ENCODE data around the gene NEK1.
"Not testable (repeated sequence)": the region's sequence is repeated elsewhere in the genome, so short reads cannot be mapped to it uniquely, and the experiment has no call there.

The NEK1 gene

DNA sequence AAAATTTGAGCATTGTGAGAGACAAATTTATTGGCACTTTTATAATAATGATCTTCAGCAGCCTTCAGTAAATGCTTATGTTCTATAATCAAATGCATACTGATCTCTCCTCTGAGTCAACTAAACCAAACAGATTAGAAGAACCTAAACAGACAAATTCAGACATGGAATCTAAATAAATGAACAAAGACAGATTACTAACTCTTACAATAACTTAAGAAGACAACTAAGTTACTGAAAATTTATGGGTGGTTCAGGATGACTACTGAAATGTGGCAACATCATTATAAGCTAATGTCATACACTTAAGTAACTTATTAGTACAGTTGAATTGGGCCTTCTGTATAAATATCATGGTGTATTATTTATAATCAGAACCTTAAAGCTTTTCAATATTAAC is 127.3 kb downstream of the NEK1 start:
- DNase-seq (ENCODE audit: insufficient read length, low spot score) (no peak), FAIRE-seq (no peak)
- TF ChIP-seq SPI1 (IDR thresholded peaks at IDR 0.05; ENCODE audit: low read depth, low read length), result no peak
- no peak for TF ChIP-seq POU2F2 (IDR thresholded peaks at IDR 0.05; ENCODE audit: low read depth, low read length)
- no peak for TF ChIP-seq POLR2A (IDR thresholded peaks at IDR 0.05; ENCODE audit: low read depth, low read length)
- TF ChIP-seq PAX5 (IDR thresholded peaks at IDR 0.05; ENCODE audit: insufficient read depth, low read length, severe bottlenecking), result no peak
- TF ChIP-seq POLR2AphosphoS5 (IDR thresholded peaks at IDR 0.05; ENCODE audit: low read depth, low read length), result no peak
- TF ChIP-seq TAF1 (IDR thresholded peaks at IDR 0.05; ENCODE audit: low read depth, low read length), result no peak

DNA sequence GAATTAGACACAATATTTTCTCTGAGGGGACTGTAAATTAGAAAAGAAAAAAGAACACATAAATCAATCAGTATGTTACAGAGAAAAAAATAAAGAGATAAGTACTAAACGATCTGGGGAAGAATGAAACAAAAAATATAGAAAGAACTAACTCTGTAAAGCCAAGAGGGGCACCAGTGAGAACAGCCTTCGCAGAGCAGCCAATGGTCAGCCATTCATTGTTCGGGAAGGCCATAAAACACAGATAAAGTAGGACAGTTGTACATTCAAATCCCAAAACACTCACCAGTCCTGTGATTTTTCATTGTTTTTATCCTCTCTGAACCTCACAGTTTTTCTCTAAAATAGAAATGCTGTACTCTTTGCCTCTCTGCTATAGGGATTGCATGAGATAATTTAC is 127.9 kb downstream of the NEK1 start:
- TF ChIP-seq POU2F2 (IDR thresholded peaks at IDR 0.05; ENCODE audit: low read depth, low read length) (no peak), POLR2A (IDR thresholded peaks at IDR 0.05; ENCODE audit: low read depth, low read length) (no peak), TAF1 (IDR thresholded peaks at IDR 0.05; ENCODE audit: low read depth, low read length) (no peak), PAX5 (IDR thresholded peaks at IDR 0.05; ENCODE audit: insufficient read depth, low read length, severe bottlenecking) (no peak), SPI1 (IDR thresholded peaks at IDR 0.05; ENCODE audit: low read depth, low read length) (no peak), POLR2AphosphoS5 (IDR thresholded peaks at IDR 0.05; ENCODE audit: low read depth, low read length) (no peak)
- DNase-seq (ENCODE audit: insufficient read length, low spot score) (no peak), FAIRE-seq (no peak)

DNA sequence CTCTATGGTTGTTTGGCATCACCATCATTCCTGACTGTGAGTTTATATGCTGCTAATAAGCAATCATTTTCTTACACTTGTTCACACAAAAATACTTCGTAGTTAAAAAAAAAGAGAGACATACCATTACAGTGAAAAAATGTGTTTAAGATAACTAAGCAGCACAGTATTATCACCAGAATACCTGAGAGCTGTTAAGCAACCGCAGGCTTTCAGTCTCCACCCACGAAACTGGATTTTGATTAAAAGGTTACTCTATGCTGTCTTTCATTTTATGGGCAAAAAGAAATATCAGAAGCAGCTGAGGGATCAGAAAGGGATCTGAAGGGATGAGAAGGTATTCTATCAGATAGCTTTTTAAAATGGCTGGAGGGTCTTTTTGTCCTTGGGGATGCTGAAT is 148.3 kb downstream of the NEK1 start:
- FAIRE-seq (no peak), DNase-seq (ENCODE audit: insufficient read length, low spot score) (no peak)
- TF ChIP-seq SPI1 (IDR thresholded peaks at IDR 0.05; ENCODE audit: low read depth, low read length), result no peak
- TF ChIP-seq POLR2A (IDR thresholded peaks at IDR 0.05; ENCODE audit: low read depth, low read length), result no peak
- no peak for TF ChIP-seq TAF1 (IDR thresholded peaks at IDR 0.05; ENCODE audit: low read depth, low read length)
- no peak for TF ChIP-seq POU2F2 (IDR thresholded peaks at IDR 0.05; ENCODE audit: low read depth, low read length)
- no peak for TF ChIP-seq PAX5 (IDR thresholded peaks at IDR 0.05; ENCODE audit: insufficient read depth, low read length, severe bottlenecking)
- TF ChIP-seq POLR2AphosphoS5 (IDR thresholded peaks at IDR 0.05; ENCODE audit: low read depth, low read length), result no peak

DNA sequence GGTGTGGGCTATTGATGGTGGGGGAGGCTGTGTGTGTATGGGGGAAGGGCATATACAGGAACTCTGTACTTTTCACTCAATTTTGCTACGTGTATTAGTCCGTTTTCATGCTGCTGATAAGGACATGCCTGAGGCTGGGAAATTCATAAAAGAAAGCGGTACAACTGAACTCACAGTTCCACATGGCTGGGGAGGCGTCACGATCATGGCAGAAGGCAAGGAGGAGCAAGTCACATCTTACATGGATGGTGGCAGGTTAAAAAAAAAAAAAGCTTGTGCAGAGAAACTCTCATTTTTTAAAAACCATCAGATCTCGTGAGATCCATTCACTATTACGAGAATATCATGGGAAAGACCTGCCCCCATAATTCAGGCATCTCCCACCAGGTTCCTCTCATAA is 152.3 kb downstream of the NEK1 start:
- TF ChIP-seq POLR2AphosphoS5 (IDR thresholded peaks at IDR 0.05; ENCODE audit: low read depth, low read length) (no peak), SPI1 (IDR thresholded peaks at IDR 0.05; ENCODE audit: low read depth, low read length) (no peak), POU2F2 (IDR thresholded peaks at IDR 0.05; ENCODE audit: low read depth, low read length) (no peak), PAX5 (IDR thresholded peaks at IDR 0.05; ENCODE audit: insufficient read depth, low read length, severe bottlenecking) (no peak), POLR2A (IDR thresholded peaks at IDR 0.05; ENCODE audit: low read depth, low read length) (no peak), TAF1 (IDR thresholded peaks at IDR 0.05; ENCODE audit: low read depth, low read length) (no peak)
- FAIRE-seq, result no peak
- no peak for DNase-seq (ENCODE audit: insufficient read length, low spot score)

DNA sequence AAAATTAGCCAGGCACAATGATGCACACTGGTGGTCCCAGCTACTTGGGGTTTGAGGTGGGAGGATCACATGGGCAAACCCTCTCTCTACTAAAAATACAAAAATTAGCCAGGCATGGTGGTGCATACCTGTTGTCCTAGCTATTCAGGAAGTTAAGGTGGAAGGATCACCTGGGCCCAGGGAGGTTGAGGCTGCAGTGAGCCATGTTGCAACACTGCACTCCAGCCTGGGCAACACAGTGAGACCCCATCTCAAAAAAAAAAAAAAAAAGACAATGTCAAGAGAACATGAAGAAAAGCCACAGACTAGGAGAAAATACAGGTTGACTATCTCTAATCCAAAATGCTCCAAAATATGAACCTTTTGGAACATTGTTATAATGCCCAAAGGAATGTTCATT is 153.8 kb downstream of the NEK1 start:
- no peak for FAIRE-seq
- TF ChIP-seq SPI1 (IDR thresholded peaks at IDR 0.05; ENCODE audit: low read depth, low read length), result no peak
- no peak for TF ChIP-seq TAF1 (IDR thresholded peaks at IDR 0.05; ENCODE audit: low read depth, low read length)
- TF ChIP-seq POU2F2 (IDR thresholded peaks at IDR 0.05; ENCODE audit: low read depth, low read length), result no peak
- TF ChIP-seq POLR2A (IDR thresholded peaks at IDR 0.05; ENCODE audit: low read depth, low read length), result no peak
- TF ChIP-seq PAX5 (IDR thresholded peaks at IDR 0.05; ENCODE audit: insufficient read depth, low read length, severe bottlenecking), result no peak
- TF ChIP-seq POLR2AphosphoS5 (IDR thresholded peaks at IDR 0.05; ENCODE audit: low read depth, low read length), result no peak
- DNase-seq (ENCODE audit: insufficient read length, low spot score), result no peak

DNA sequence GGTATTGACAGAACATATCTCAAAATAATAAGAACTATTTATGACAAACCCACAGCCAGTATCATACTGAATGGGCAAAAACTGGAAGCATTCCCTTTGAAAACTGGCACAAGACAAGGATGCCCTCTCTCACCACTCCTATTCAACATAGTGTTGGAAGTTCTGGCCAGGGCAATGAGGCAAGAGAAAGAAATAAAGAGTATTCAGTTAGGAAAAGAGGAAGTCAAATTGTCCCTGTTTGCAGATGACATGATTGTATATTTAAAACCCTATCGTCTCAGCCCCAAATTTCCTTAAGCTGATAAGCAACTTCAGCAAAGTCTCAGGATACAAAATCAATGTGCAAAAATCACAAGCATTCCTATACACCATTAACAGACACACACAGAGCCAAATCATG is 159.7 kb downstream of the NEK1 start:
- not testable (repeated sequence) for FAIRE-seq; DNase-seq (ENCODE audit: insufficient read length, low spot score)

DNA sequence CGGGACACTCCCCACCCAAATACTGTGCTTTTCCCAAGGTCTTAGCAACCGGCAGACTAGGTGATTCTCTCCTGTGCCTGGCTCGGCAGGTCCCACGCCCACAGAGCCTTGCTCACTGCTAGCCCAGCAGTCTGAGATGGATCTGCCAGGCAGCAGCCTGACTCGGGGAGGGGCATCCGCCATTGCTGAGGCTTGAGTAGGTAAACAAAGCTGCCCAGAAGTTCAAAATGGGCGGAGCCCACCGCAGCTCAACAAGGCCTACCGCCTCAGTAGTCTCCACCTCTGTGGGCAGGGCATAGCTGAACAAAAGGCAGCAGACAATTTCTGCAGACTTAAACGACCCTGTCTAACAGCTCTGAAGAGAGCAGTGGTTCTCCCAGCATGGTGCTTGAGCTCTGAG is 163.4 kb downstream of the NEK1 start:
- FAIRE-seq; DNase-seq (ENCODE audit: insufficient read length, low spot score): not testable (repeated sequence)

DNA sequence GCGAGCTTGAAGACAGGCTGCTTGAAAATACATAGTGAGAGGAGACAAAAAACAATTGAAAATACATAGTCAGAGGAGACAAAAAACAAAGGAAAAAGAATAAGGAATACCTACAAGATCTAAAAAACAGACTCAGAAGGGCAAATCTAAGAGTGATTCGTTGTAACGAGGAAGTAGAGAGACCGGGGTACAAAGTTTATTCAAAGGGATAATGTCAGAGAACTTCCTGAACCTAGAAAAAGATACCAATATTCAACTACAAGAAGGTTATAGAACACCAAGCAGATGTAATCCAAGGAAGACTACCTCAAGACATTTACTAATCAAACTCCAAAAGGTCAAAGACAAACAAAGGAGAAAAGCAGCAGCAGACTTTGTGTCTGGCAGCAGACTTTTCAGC is 165.6 kb downstream of the NEK1 start:
- FAIRE-seq, result no peak
- TF ChIP-seq SPI1 (IDR thresholded peaks at IDR 0.05; ENCODE audit: low read depth, low read length) (no peak), PAX5 (IDR thresholded peaks at IDR 0.05; ENCODE audit: insufficient read depth, low read length, severe bottlenecking) (no peak), POLR2AphosphoS5 (IDR thresholded peaks at IDR 0.05; ENCODE audit: low read depth, low read length) (no peak), TAF1 (IDR thresholded peaks at IDR 0.05; ENCODE audit: low read depth, low read length) (no peak), POLR2A (IDR thresholded peaks at IDR 0.05; ENCODE audit: low read depth, low read length) (no peak), POU2F2 (IDR thresholded peaks at IDR 0.05; ENCODE audit: low read depth, low read length) (no peak)
- DNase-seq (ENCODE audit: insufficient read length, low spot score), result no peak

DNA sequence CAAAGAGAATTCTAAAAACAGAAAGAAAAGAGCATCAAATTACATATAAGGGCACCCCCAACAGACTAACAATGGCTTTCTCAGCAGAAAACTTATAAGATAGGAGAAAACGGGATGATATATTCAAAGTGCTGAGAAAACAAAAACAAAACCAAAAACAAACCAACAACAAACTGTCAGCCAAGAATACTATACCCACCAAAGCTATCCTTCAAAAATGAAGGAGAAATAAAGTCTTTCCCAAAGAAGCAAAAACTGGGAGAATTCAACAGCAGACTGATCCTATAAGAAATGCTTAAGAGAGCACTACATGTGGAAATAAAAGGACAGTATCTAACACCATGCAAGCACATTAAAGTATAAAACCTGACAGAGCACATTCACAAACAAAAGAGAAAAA is 168.6 kb downstream of the NEK1 start:
- DNase-seq (ENCODE audit: insufficient read length, low spot score), result no peak
- no peak for TF ChIP-seq POU2F2 (IDR thresholded peaks at IDR 0.05; ENCODE audit: low read depth, low read length)
- no peak for TF ChIP-seq SPI1 (IDR thresholded peaks at IDR 0.05; ENCODE audit: low read depth, low read length)
- no peak for TF ChIP-seq TAF1 (IDR thresholded peaks at IDR 0.05; ENCODE audit: low read depth, low read length)
- no peak for TF ChIP-seq POLR2AphosphoS5 (IDR thresholded peaks at IDR 0.05; ENCODE audit: low read depth, low read length)
- FAIRE-seq, result no peak

DNA sequence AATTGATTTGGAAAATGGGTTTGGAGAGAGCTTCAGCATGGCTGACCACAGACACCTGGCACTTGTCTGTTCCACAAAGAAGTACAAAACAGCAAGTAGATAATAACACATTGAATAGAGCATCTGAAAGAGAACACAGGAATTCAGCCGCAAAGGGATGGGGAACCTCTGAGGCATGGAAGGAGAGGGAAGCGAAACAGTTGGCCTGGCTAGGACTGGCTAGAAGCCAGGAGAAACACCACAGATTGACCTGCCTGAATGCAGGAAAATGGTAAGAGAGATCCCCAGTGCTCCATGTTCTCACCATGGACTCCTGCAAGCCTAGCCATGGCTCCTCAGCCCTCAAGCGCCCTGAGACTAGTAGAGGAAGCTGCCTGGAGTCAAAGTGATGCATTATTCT is 171.9 kb downstream of the NEK1 start:
- DNase-seq (ENCODE audit: insufficient read length, low spot score) (no peak), FAIRE-seq (peak; percentile 43)
- TF ChIP-seq POLR2A (IDR thresholded peaks at IDR 0.05; ENCODE audit: low read depth, low read length) (no peak), PAX5 (IDR thresholded peaks at IDR 0.05; ENCODE audit: insufficient read depth, low read length, severe bottlenecking) (no peak), POLR2AphosphoS5 (IDR thresholded peaks at IDR 0.05; ENCODE audit: low read depth, low read length) (no peak), TAF1 (IDR thresholded peaks at IDR 0.05; ENCODE audit: low read depth, low read length) (no peak), SPI1 (IDR thresholded peaks at IDR 0.05; ENCODE audit: low read depth, low read length) (no peak), POU2F2 (IDR thresholded peaks at IDR 0.05; ENCODE audit: low read depth, low read length) (no peak)

DNA sequence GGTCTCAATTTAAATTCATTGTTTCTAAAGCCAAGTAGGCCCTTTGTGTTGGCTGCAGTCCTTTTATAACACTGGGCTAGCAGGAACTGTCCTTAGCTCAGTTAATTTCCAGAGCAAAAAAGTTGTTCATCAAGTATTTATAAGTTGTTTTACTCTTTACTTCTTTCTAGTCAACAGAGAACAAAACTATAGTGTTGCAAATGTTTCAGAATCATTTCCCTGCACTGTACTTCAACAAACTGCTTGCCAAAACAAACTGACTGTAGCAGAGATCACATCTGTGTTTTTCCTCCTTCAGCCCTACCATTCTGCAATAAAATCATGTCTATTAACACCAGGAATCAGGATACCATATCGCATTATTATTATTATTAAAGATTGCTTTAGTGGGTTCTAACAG is 173.1 kb downstream of the NEK1 start:
- DNase-seq (ENCODE audit: insufficient read length, low spot score) (no peak), FAIRE-seq (no peak)
- no peak for TF ChIP-seq POU2F2 (IDR thresholded peaks at IDR 0.05; ENCODE audit: low read depth, low read length)
- TF ChIP-seq PAX5 (IDR thresholded peaks at IDR 0.05; ENCODE audit: insufficient read depth, low read length, severe bottlenecking), result no peak
- no peak for TF ChIP-seq TAF1 (IDR thresholded peaks at IDR 0.05; ENCODE audit: low read depth, low read length)
- TF ChIP-seq POLR2AphosphoS5 (IDR thresholded peaks at IDR 0.05; ENCODE audit: low read depth, low read length), result no peak
- TF ChIP-seq SPI1 (IDR thresholded peaks at IDR 0.05; ENCODE audit: low read depth, low read length), result no peak
- TF ChIP-seq POLR2A (IDR thresholded peaks at IDR 0.05; ENCODE audit: low read depth, low read length), result no peak

Measured in GM12891 (cell line).